Neural cell (in vitro differentiated cells): ENCODE results near the gene TM9SF1.

Experiments
- CTCF ChIP-seq: fragments of 450-650 bp; IDR thresholded peaks from 2 replicates; pipeline ENCODE4 v1.5.1; 2014; ENCODE audit warnings: antibody characterized with exemption, mild to moderate bottlenecking, moderate library complexity; ENCODE audit not compliant: poor library complexity, severe bottlenecking
- EP300 ChIP-seq: fragments of 450-650 bp; conservative IDR thresholded peaks from 2 replicates; pipeline ENCODE4 v1.6.1; 2014; ENCODE audit warnings: antibody characterized with exemption, mild to moderate bottlenecking, moderate library complexity; ENCODE audit not compliant: poor library complexity, severe bottlenecking
- EZH2 ChIP-seq: fragments of 200-600, 300-800 bp; shearing (Covaris generic), sonication (generic); IDR thresholded peaks from 2 replicates; pipeline ENCODE4 v1.6.1; 2014; ENCODE audit warnings: antibody characterized with exemption, low read length, borderline replicate concordance, mild to moderate bottlenecking; ENCODE audit not compliant: insufficient read depth, poor library complexity, severe bottlenecking
- POLR2AphosphoS5 ChIP-seq: IDR thresholded peaks from 2 replicates; pipeline ENCODE4 v1.6.1; 2012
- REST ChIP-seq: IDR thresholded peaks from 2 replicates; pipeline ENCODE4 v1.6.1; 2012; ENCODE audit warnings: borderline replicate concordance
- SMC3 ChIP-seq: fragments of 450-650 bp; conservative IDR thresholded peaks from 2 replicates; pipeline ENCODE4 v1.6.1; 2014; ENCODE audit warnings: antibody characterized with exemption, mild to moderate bottlenecking, moderate library complexity; ENCODE audit not compliant: poor library complexity

DNA sequence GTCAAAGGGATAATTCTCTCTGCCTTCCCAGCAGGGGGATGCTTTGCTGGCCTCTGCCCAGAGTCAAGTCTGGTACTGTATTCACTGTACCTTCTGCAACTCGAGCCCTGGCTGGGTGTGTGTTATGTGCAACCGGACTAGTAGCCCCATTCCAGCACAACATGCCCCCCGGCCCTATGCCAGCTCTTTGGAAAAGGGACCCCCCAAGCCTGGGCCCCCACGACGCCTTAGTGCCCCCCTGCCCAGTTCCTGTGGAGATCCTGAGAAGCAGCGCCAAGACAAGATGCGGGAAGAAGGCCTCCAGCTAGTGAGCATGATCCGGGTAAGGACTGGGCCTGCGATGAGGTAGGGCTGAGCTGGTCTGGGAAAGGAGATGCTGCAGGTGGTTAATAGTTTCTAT, 44.7 kb downstream of the TM9SF1 start:
- TF ChIP-seq CTCF (no peak), EP300 (no peak), POLR2AphosphoS5 (no peak), SMC3 (no peak), EZH2 (no peak), REST (no peak)
